ENCODE results near the gene HIPK2.

Gene HIPK2

GRCh38 chr7:139667377-139667776 lies 110.4 kb downstream of the HIPK2 start:
- DNase-seq, result no peak

GRCh38 chr7:139666501-139666900 lies 111.3 kb downstream of the HIPK2 start:
- DNase-seq, result no peak

- DNase-seq, result no peak
Measured at GRCh38 chr7:139664434-139664833, 113.4 kb downstream of the HIPK2 start.

GRCh38 chr7:139663608-139664177 lies 114.1 kb downstream of the HIPK2 start:
- no peak for DNase-seq

- no peak for DNase-seq
Measured at GRCh38 chr7:139661903-139662302, 115.9 kb downstream of the HIPK2 start.

- DNase-seq, result no peak
Measured at GRCh38 chr7:139661043-139661440, 116.8 kb downstream of the HIPK2 start.

- no peak for DNase-seq
Measured at GRCh38 chr7:139660317-139661042, 117.3 kb downstream of the HIPK2 start.

- no peak for DNase-seq
Measured at GRCh38 chr7:139659922-139660316, 117.9 kb downstream of the HIPK2 start.

GRCh38 chr7:139658908-139659675 lies 118.7 kb downstream of the HIPK2 start:
- no peak for DNase-seq

- no peak for DNase-seq
Measured at GRCh38 chr7:139658296-139658695, 119.5 kb downstream of the HIPK2 start.

GRCh38 chr7:139657725-139658124 lies 120.1 kb downstream of the HIPK2 start:
- DNase-seq, result no peak

- no peak for DNase-seq
Measured at GRCh38 chr7:139656387-139656786, 121.4 kb downstream of the HIPK2 start.

- DNase-seq, result no peak
Measured at GRCh38 chr7:139655305-139655704, 122.5 kb downstream of the HIPK2 start.

- DNase-seq, result no peak
Measured at GRCh38 chr7:139654276-139655181, 123.3 kb downstream of the HIPK2 start.

GRCh38 chr7:139651914-139652313 lies 125.9 kb downstream of the HIPK2 start:
- no peak for DNase-seq

- no peak for DNase-seq
Measured at GRCh38 chr7:139651308-139651707, 126.5 kb downstream of the HIPK2 start.

GRCh38 chr7:139650429-139651100 lies 127.2 kb downstream of the HIPK2 start:
- DNase-seq, result no peak

- peak; percentile 58 for DNase-seq
Measured at GRCh38 chr7:139648941-139649425, 128.8 kb downstream of the HIPK2 start.

GRCh38 chr7:139648391-139648861 lies 129.4 kb downstream of the HIPK2 start:
- no peak for DNase-seq

GRCh38 chr7:139647814-139648390 lies 129.9 kb downstream of the HIPK2 start:
- no peak for DNase-seq

- DNase-seq, result no peak
Measured at GRCh38 chr7:139647085-139647484, 130.7 kb downstream of the HIPK2 start.

- DNase-seq, result no peak
Measured at GRCh38 chr7:139646566-139646965, 131.2 kb downstream of the HIPK2 start.

All from GDM1 (cell line).